GM10248 (cell line): Measurements from ENCODE around the gene IL17RB.
A peak's percentile ranks its signal among the peaks of the same experiment; 100 is the strongest.

Source experiments
- CTCF ChIA-PET: fragments of 300-600 bp; sonication (Branson Sonifier 250); formaldehyde crosslinking; extraction: SDS; loops from one replicate; lab custom pipeline; 2021; ENCODE audit warnings: antibody characterized with exemption; lab: Yijun Ruan, JAX
- POLR2A ChIA-PET: fragments of 350-650 bp; sonication (Branson Sonifier 250); formaldehyde crosslinking; extraction: SDS; loops from one replicate; lab custom pipeline; 2020; ENCODE audit warnings: antibody characterized with exemption; lab: Yijun Ruan, JAX
- DNase-seq: peaks from one replicate; pipeline ENCODE4 v3.0.0; 2012; ENCODE audit errors: extremely low spot score
- TF ChIP-seq, protein P1 (sequence below): IDR thresholded peaks from 2 replicates; pipeline ENCODE4 v1.5.1; 2012; ENCODE audit warnings: mild to moderate bottlenecking, low read depth; ENCODE audit errors: extremely low read depth, missing control alignments, control extremely low read depth

Gene IL17RB

DNA sequence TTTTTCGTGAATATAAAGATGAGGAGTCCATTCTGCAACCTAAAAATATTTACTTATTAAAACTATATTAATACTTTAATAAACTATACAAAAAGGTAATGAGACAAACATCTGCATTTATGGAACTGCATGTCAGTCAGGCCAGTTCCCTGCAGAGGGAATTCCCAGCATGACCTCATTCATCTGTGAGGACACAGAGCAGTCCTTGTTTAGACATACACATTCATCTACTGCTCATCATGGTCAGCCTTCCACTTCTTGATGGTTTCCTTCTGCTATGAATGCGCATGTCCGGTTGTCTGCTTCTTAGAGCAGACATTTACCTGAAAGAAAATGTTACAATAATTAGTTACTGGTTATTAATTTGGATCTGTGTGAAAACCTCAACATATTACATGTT, 38.9 kb downstream of the IL17RB start:
- TF ChIP-seq, protein P1, sequence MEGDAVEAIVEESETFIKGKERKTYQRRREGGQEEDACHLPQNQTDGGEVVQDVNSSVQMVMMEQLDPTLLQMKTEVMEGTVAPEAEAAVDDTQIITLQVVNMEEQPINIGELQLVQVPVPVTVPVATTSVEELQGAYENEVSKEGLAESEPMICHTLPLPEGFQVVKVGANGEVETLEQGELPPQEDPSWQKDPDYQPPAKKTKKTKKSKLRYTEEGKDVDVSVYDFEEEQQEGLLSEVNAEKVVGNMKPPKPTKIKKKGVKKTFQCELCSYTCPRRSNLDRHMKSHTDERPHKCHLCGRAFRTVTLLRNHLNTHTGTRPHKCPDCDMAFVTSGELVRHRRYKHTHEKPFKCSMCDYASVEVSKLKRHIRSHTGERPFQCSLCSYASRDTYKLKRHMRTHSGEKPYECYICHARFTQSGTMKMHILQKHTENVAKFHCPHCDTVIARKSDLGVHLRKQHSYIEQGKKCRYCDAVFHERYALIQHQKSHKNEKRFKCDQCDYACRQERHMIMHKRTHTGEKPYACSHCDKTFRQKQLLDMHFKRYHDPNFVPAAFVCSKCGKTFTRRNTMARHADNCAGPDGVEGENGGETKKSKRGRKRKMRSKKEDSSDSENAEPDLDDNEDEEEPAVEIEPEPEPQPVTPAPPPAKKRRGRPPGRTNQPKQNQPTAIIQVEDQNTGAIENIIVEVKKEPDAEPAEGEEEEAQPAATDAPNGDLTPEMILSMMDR = no peak
- no peak for DNase-seq
- ChIA-PET CTCF (no interaction called here), POLR2A (no interaction called here)

DNA sequence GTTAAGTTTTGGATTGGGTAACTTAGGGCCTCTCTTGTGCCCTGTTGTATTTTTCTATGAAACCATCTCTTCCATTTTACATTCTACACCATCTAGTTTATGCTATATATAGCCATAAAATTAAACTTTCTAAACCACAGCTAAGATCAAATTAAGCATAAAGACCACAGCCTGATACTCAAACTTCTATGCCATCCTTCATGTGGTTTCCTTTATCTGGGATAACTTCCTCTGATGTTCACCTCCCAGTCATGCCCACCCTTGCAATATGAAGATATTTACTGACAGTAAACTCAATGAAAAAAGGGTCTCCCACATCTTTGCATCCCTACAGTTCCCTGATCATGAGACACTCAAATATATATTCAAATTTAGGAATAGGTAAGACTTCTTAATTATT, 41.1 kb downstream of the IL17RB start:
- ChIA-PET POLR2A (no interaction called here), CTCF (interaction anchor here (1.3 kb wide), 1 partner anchor 13 kb away, joined by 3 read pairs; no protein-coding TSS in a partner anchor)
- TF ChIP-seq, protein P1 = no peak
- DNase-seq = no peak

DNA sequence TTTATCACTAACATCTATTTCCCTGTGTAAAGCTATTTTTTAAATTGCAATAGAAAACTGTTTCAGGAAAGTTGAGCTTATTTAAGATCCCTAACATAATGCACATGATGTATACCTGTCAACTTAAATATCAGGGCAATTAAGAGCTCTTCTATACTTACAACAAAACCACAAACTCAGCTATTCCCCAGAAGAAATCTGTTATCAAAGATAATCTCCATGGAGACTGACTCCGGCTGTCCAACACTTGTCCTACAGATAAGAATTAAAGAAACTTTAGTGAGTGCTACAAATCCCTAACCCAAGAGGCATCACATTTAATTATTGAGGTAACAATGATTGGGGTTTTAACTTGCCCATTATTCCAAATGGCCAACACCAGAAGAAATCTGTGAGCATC, 41.9 kb downstream of the IL17RB start:
- ChIA-PET POLR2A (interaction anchor here (1.0 kb wide), 1 partner anchor 12 kb away, joined by 3 read pairs; no protein-coding TSS in a partner anchor), CTCF (interaction anchor here (1.3 kb wide), 1 partner anchor 12 kb away, joined by 3 read pairs; no protein-coding TSS in a partner anchor)
- DNase-seq = no peak
- TF ChIP-seq, protein P1 = no peak

DNA sequence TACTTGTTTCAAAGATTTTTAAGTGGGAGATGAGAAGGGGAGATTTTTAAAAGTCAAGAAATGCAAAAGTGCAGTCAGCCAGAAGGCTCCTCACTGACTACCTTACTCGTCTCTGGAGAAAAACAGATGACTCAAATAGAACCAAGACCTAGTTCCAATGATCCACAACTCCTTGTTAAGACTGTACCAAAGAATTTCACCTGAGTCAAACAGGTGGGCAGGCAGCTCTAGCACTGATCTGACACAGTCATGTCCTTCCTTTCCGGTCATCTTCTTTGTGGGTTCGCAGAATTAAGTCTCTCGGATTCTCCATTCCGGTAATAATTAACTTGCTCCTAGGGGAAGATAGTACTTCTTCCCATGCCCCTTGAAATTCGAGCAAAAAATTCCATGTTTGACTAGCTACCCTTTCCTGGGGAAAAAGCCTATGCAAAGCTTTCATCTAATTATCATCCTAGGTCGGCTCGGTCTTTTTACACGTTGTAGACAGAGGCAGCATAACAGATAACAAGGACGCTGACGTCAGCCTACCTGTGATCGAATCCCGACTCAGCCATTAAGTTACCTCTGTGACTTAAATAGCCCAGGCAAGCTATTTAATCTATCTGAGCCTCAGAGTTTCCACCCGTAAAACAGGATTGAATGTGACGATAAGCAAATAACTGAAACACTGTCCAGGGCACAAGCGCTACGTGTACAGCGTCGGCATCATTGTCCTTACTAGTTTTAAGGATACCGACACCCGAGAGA, 44.5 kb downstream of the IL17RB start:
- DNase-seq = peak; percentile 19
- POLR2A ChIA-PET = no interaction called here
- TF ChIP-seq, protein P1 = no peak
- CTCF ChIA-PET = no interaction called here

DNA sequence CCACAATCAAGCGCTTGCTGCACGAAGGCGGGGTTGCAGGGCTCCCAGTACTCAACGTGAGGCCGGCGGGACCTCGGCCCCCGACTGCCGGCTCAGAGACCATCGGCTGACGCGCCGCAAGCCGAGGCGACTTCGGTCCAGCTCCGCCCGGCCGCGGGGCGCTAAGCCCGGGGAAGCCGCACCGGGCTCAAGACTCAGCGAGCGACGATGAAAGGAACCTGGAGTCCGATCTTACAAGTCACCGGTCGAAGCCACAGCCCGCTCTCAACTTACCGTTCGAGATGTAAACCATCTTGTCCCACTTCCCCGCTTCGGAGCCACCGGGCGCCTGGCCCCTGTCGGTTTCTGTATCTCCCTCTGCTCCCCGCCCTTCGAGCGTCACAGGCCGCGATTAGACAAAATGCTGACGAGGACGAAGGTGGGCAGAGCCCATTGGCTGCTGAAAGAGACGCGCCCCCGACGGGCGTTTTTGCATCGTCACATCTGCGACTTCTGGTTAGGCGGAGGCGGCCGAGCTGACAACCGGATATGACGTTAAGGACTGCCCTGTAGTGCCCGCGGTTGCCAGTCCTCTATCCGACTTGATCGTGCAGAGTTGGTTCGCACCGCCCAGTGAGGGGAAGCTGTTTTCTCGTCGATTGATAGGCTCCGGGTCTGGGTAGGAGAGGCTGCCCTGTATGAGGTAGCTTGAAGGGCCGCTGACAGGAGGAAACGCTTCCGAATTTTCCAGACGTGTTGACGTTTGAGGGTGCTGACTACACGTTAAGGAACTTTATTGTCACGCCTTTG, 45.3 kb downstream of the IL17RB start, which contains the start of gene SELENOK:
TSS of gene SELENOK (minus strand) at position 363 of the 789 bp plus-strand sequence.
- POLR2A ChIA-PET = interaction anchor here (0.6 kb wide), 1 partner anchor 11 kb away, joined by 4 read pairs; no protein-coding TSS in a partner anchor
- DNase-seq = peak; percentile 93
- TF ChIP-seq, protein P1 = no peak
- CTCF ChIA-PET = interaction anchor here (1.5 kb wide), 1 partner anchor 46 kb away, joined by 3 read pairs; no protein-coding TSS in a partner anchor

DNA sequence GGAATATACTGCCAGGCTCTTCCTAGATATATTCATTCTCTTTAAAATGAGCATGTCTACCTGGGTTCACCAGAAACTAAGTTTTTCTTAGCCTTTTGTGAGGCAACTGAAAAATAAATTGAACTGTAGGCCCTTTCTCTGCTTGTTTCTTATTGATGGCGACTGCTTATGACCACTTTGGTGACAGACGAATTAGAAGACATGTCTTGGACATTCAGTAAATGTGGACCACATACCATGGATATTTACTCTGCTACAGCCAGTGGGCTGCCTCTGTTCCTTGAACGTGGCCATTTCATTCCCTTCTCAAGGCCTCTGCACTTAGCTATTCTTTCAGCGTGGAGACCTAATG, 45.9 kb downstream of the IL17RB start:
- ChIA-PET POLR2A (interaction anchor here (0.6 kb wide), 1 partner anchor 11 kb away, joined by 4 read pairs; no protein-coding TSS in a partner anchor), CTCF (interaction anchor here (1.5 kb wide), 1 partner anchor 46 kb away, joined by 3 read pairs; no protein-coding TSS in a partner anchor)
- TF ChIP-seq, protein P1 = no peak
- no peak for DNase-seq
